IPS-18c (cell line): ENCODE measurements around the gene CMC4.
A peak's percentile ranks its signal among the peaks of the same experiment; 100 is the strongest.

Experiments
- H3K4me3 ChIP-seq: 2 replicates; pipeline ENCODE4 v1.7.0; 2013; ENCODE audit warnings: low read depth, mild to moderate bottlenecking, low read length, moderate library complexity; ENCODE audit not compliant: insufficient read depth
- H3K9me3 ChIP-seq: one replicate; pipeline ENCODE4 v1.6.1; 2013; ENCODE audit warnings: mild to moderate bottlenecking, low read length, moderate library complexity; ENCODE audit not compliant: control insufficient read depth, insufficient read depth

CMC4 gene

GRCh38 chrX:155056877-155057792 lies 13.8 kb downstream of the CMC4 start:
- Histone ChIP-seq H3K4me3 (peak overlapping the region; percentile 17), H3K9me3 (peaks cover 3% of the 10 kb centered on the region)

- no peak overlapping the region for H3K4me3 ChIP-seq
- H3K9me3 ChIP-seq, result peaks cover 3% of the 10 kb centered on the region
Observed at GRCh38 chrX:155056471-155056870, 14.5 kb downstream of the CMC4 start.

- peaks cover 3% of the 10 kb centered on the region for H3K9me3 ChIP-seq
- H3K4me3 ChIP-seq, result no peak overlapping the region
Observed at GRCh38 chrX:155055494-155055893, 15.4 kb downstream of the CMC4 start.

GRCh38 chrX:155054255-155054654 lies 16.7 kb downstream of the CMC4 start:
- peaks cover 3% of the 10 kb centered on the region for H3K9me3 ChIP-seq
- H3K4me3 ChIP-seq, result no peak overlapping the region

- Histone ChIP-seq H3K4me3 (no peak overlapping the region), H3K9me3 (peaks cover 3% of the 10 kb centered on the region)
Observed at GRCh38 chrX:155053656-155054055, 17.3 kb downstream of the CMC4 start.

GRCh38 chrX:155052738-155053498 lies 18.0 kb downstream of the CMC4 start:
- H3K9me3 ChIP-seq, result peaks cover 3% of the 10 kb centered on the region
- H3K4me3 ChIP-seq, result no peak overlapping the region

- no peaks in the 10 kb centered on the region for H3K9me3 ChIP-seq
Observed at GRCh38 chrX:155048977-155049619, 21.8 kb downstream of the CMC4 start.

GRCh38 chrX:155046811-155047528 lies 24.0 kb downstream of the CMC4 start:
- Histone ChIP-seq H3K4me3 (no peak overlapping the region), H3K9me3 (no peaks in the 10 kb centered on the region)

More at GRCh38 chrX:155048977-155049619, 21.8 kb downstream of the CMC4 start:
- H3K4me3 ChIP-seq, result no peak overlapping the region

- Histone ChIP-seq H3K4me3 (no peak overlapping the region), H3K9me3 (no peaks in the 10 kb centered on the region)
Observed at GRCh38 chrX:155046129-155046810, 24.7 kb downstream of the CMC4 start.

- H3K4me3 ChIP-seq, result no peak overlapping the region
- H3K9me3 ChIP-seq, result no peaks in the 10 kb centered on the region
Observed at GRCh38 chrX:155035688-155036087, 35.2 kb downstream of the CMC4 start.

- no peaks in the 10 kb centered on the region for H3K9me3 ChIP-seq
- no peak overlapping the region for H3K4me3 ChIP-seq
Observed at GRCh38 chrX:155031657-155032056, 39.3 kb downstream of the CMC4 start.

GRCh38 chrX:155028877-155029291 lies 42.1 kb downstream of the CMC4 start:
- H3K4me3 ChIP-seq, result no peak overlapping the region

GRCh38 chrX:155028129-155028528 lies 42.8 kb downstream of the CMC4 start:
- Histone ChIP-seq H3K9me3 (no peaks in the 10 kb centered on the region), H3K4me3 (no peak overlapping the region)

More at GRCh38 chrX:155028877-155029291, 42.1 kb downstream of the CMC4 start:
- no peaks in the 10 kb centered on the region for H3K9me3 ChIP-seq

- H3K4me3 ChIP-seq, result peak overlapping the region; percentile 61
Observed at GRCh38 chrX:155027509-155028066, 43.3 kb downstream of the CMC4 start.

GRCh38 chrX:155026727-155027508 lies 44.0 kb downstream of the CMC4 start, which contains the start of gene FUNDC2:
TSS of gene FUNDC2 (plus strand) at chrX:155026844. CDS start at chrX:155026939, 95 bp downstream.
- H3K9me3 ChIP-seq, result no peaks in the 10 kb centered on the region

More at GRCh38 chrX:155027509-155028066, 43.3 kb downstream of the CMC4 start:
- H3K9me3 ChIP-seq, result no peaks in the 10 kb centered on the region

More at GRCh38 chrX:155026727-155027508, 44.0 kb downstream of the CMC4 start, which contains the start of gene FUNDC2:
- peak within 1 kb of the TSS; percentile 61 for H3K4me3 ChIP-seq
